Transverse colon (tissue), 4 donors: ENCODE measurements around the gene HBEGF.

Source experiments
- EP300 ChIP-seq: sonication (generic); formaldehyde crosslinking; IDR thresholded peaks from one replicate; pipeline ENCODE4 v1.6.1; 2017; ENCODE audit warnings: antibody characterized with exemption, low read depth
- POLR2A ChIP-seq: fragments of 450-650 bp; IDR thresholded peaks from one replicate; pipeline ENCODE4 v1.6.1; 2016; ENCODE audit warnings: antibody characterized with exemption, mild to moderate bottlenecking, moderate library complexity
- POLR2AphosphoS5 ChIP-seq, 3 donors: sonication (generic); formaldehyde crosslinking; IDR thresholded peaks; one replicate each; pipeline ENCODE4 v1.6.1; 2016; ENCODE audit warnings: antibody characterized with exemption in 3 of 3
- TF ChIP-seq, protein P1 (sequence below), 5 experiments: fragments of 200-600 bp in 3 of 5; fragments of 450-650 bp in 2 of 5; sonication (generic) in 3 of 5; IDR thresholded peaks; 1 replicate in 2 of 5; 2 replicates in 3 of 5; pipeline ENCODE4 v1.5.1; 2016 to 2017; ENCODE audit warnings: antibody characterized with exemption in 5 of 5, inconsistent platforms in 3 of 5, mild to moderate bottlenecking in 2 of 5, moderate library complexity in 1 of 5

DNA sequence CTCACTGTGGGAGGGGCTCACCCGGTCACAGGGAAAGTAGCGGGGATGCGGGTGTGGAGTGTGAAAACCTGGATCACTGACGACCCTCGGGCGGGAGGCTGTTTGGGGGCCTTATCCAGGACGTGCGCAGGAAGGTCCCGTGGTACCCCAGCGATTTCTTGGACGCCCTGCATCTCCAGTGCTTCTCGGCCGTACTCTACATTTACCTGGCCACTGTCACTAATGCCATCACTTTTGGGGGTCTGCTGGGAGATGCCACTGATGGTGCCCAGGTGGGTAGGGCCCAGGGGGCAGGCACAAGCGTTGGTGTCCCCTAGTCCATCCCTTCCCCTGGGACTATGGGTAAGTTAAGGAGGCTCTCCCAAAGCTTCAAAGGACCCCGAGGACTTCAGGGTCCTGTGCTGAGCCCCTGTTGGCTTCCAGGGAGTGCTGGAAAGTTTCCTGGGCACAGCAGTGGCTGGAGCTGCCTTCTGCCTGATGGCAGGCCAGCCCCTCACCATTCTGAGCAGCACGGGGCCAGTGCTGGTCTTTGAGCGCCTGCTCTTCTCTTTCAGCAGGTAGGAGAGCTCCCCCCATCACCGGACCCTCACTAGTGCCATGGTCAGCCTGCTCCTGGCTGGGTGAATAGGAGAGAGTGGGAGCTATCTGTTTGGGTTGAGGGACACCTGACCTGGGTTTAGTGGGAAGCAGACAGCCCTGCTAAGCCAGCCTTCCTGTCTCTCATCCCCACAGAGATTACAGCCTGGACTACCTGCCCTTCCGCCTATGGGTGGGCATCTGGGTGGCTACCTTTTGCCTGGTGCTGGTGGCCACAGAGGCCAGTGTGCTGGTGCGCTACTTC, 17.4 kb upstream of the HBEGF start:
- TF ChIP-seq POLR2A = no peak
- TF ChIP-seq, protein P1, sequence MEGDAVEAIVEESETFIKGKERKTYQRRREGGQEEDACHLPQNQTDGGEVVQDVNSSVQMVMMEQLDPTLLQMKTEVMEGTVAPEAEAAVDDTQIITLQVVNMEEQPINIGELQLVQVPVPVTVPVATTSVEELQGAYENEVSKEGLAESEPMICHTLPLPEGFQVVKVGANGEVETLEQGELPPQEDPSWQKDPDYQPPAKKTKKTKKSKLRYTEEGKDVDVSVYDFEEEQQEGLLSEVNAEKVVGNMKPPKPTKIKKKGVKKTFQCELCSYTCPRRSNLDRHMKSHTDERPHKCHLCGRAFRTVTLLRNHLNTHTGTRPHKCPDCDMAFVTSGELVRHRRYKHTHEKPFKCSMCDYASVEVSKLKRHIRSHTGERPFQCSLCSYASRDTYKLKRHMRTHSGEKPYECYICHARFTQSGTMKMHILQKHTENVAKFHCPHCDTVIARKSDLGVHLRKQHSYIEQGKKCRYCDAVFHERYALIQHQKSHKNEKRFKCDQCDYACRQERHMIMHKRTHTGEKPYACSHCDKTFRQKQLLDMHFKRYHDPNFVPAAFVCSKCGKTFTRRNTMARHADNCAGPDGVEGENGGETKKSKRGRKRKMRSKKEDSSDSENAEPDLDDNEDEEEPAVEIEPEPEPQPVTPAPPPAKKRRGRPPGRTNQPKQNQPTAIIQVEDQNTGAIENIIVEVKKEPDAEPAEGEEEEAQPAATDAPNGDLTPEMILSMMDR (IDR thresholded peaks at IDR 0.05) = no peak
- no peak for TF ChIP-seq POLR2AphosphoS5 (IDR thresholded peaks at IDR 0.05)
- TF ChIP-seq EP300 = no peak
